IMR-90 (cell line): ENCODE measurements around the gene TMED3. TPM values are rescaled to one million over a fixed set of nuclear protein-coding genes. Genes with fewer than 3 reads are reported as not detected.

Experiments used
- ATAC-seq: fragments of 200-7000 bp; cut with Tn5 transposase; 2 replicates; pipeline ENCODE4 v1.9.1; 2020; ENCODE audit warnings: low read depth, mild to moderate bottlenecking, moderate library complexity
- BruUV-seq: library from RNA; stranded (reverse); fragments of 400-500 nt; replicated peaks from 2 replicates; lab custom pipeline; 2021; lab: Mats Ljungman, UMichigan
- CTCF ChIA-PET: fragments of 300-600 bp; formaldehyde crosslinking; extraction: SDS; loops from one replicate; lab custom pipeline; 2021; ENCODE audit warnings: antibody characterized with exemption; lab: Yijun Ruan, JAX
- POLR2A ChIA-PET: fragments of 300-600 bp; sonication (Branson Sonifier 250); formaldehyde crosslinking; loops from one replicate; lab custom pipeline; 2022; ENCODE audit warnings: antibody characterized with exemption; ENCODE audit not compliant: unreplicated experiment; lab: Charles Lee
- DNase-seq: peaks from one replicate; pipeline ENCODE4 v3.0.0; 2013
- H2AFZ ChIP-seq: replicated peaks from 2 replicates; pipeline ENCODE3; 2013; ENCODE audit warnings: low read length, mild to moderate bottlenecking; ENCODE audit not compliant: poor library complexity
- H2AK5ac ChIP-seq: 2 replicates; pipeline ENCODE4 v1.6.1; 2013; ENCODE audit warnings: low read depth, low read length, inconsistent platforms
- H2AK9ac ChIP-seq: replicated peaks from 2 replicates; pipeline ENCODE3; 2013; ENCODE audit warnings: mild to moderate bottlenecking, low read depth, low read length, moderate library complexity; ENCODE audit not compliant: poor library complexity
- H2BK120ac ChIP-seq: 2 replicates; pipeline ENCODE4 v1.6.1; 2013; ENCODE audit warnings: low read depth, low read length, inconsistent platforms
- H2BK15ac ChIP-seq: 3 replicates; pipeline ENCODE4 v1.6.1; 2013; ENCODE audit warnings: low read depth, low read length, inconsistent platforms
- H2BK20ac ChIP-seq: 2 replicates; pipeline ENCODE4 v1.6.1; 2013; ENCODE audit warnings: low read depth, mild to moderate bottlenecking, inconsistent platforms, low read length, moderate library complexity
- H2BK5ac ChIP-seq: 2 replicates; pipeline ENCODE4 v1.6.1; 2013; ENCODE audit warnings: mild to moderate bottlenecking, low read depth, low read length, inconsistent platforms; ENCODE audit not compliant: poor library complexity, severe bottlenecking
- H3K14ac ChIP-seq: replicated peaks from 2 replicates; pipeline ENCODE4 v1.6.1; 2013; ENCODE audit warnings: low read depth, low read length, inconsistent platforms
- H3K18ac ChIP-seq: 2 replicates; pipeline ENCODE4 v1.6.1; 2013; ENCODE audit warnings: low read depth, low read length, control low read depth
- H3K23ac ChIP-seq: 2 replicates; pipeline ENCODE4 v1.6.1; 2013; ENCODE audit warnings: low read depth, low read length, inconsistent platforms
- H3K27ac ChIP-seq: 2 replicates; pipeline ENCODE4 v1.5.1; 2013; ENCODE audit warnings: mild to moderate bottlenecking, control low read depth, low read length; ENCODE audit not compliant: insufficient read depth
- H3K27me3 ChIP-seq: 2 replicates; pipeline ENCODE4 v1.6.1; 2013; ENCODE audit warnings: low read length; ENCODE audit not compliant: control insufficient read depth, insufficient read depth
- H3K36me3 ChIP-seq: 2 replicates; pipeline ENCODE4 v1.6.1; 2013; ENCODE audit warnings: low read length, mixed read lengths; ENCODE audit not compliant: control insufficient read depth, insufficient read depth
- H3K4ac ChIP-seq: 2 replicates; pipeline ENCODE4 v1.6.1; 2013; ENCODE audit warnings: low read depth, low read length, inconsistent platforms
- H3K4me1 ChIP-seq: 2 replicates; pipeline ENCODE4 v1.6.1; 2013; ENCODE audit warnings: low read length, mixed read lengths; ENCODE audit not compliant: control insufficient read depth, insufficient read depth
- H3K4me2 ChIP-seq: 2 replicates; pipeline ENCODE4 v1.6.1; 2013; ENCODE audit warnings: low read depth, mild to moderate bottlenecking, control low read depth, low read length, moderate library complexity
- H3K4me3 ChIP-seq: 2 replicates; pipeline ENCODE4 v1.5.1; 2013; ENCODE audit warnings: low read depth, mild to moderate bottlenecking, control low read depth, low read length, moderate library complexity; ENCODE audit not compliant: insufficient read depth
- H3K56ac ChIP-seq: 2 replicates; pipeline ENCODE4 v1.6.1; 2013; ENCODE audit warnings: low read length, inconsistent platforms; ENCODE audit not compliant: insufficient read depth; ENCODE audit errors: extremely low read depth
- H3K79me1 ChIP-seq, 2 experiments: 2 replicates each; pipeline ENCODE4 v1.6.1; 2013; ENCODE audit warnings: low read length in 2 of 2, inconsistent platforms in 1 of 2, low read depth in 1 of 2
- H3K9ac ChIP-seq: 2 replicates; pipeline ENCODE4 v1.6.1; 2013; ENCODE audit warnings: low read depth, low read length, control low read depth
- H3K9me1 ChIP-seq: 2 replicates; pipeline ENCODE4 v1.6.1; 2013; ENCODE audit warnings: low read length, inconsistent platforms; ENCODE audit not compliant: insufficient read depth
- H3K9me3 ChIP-seq: 2 replicates; pipeline ENCODE4 v1.6.1; 2013; ENCODE audit warnings: low read length; ENCODE audit not compliant: control insufficient read depth, insufficient read depth
- H4K20me1 ChIP-seq: 2 replicates; pipeline ENCODE4 v1.6.1; 2013; ENCODE audit warnings: low read length, inconsistent platforms; ENCODE audit not compliant: insufficient read depth
- H4K5ac ChIP-seq: 2 replicates; pipeline ENCODE4 v1.6.1; 2013; ENCODE audit warnings: mild to moderate bottlenecking, low read depth, low read length, control low read depth
- H4K8ac ChIP-seq, 2 experiments: 2 replicates each; pipeline ENCODE4 v1.6.1; 2013; ENCODE audit warnings: low read depth in 2 of 2, low read length in 2 of 2, control low read depth in 1 of 2, inconsistent platforms in 1 of 2
- H4K91ac ChIP-seq: 2 replicates; pipeline ENCODE4 v1.6.1; 2013; ENCODE audit warnings: low read depth, low read length, inconsistent platforms; ENCODE audit not compliant: insufficient read depth
- BHLHE40 ChIP-seq: fragments of 150-350 bp; IDR thresholded peaks from 2 replicates; pipeline ENCODE4 v1.6.1; 2016; ENCODE audit warnings: mild to moderate bottlenecking, low read depth, low read length
- ELK1 ChIP-seq: fragments of 150-350 bp; IDR thresholded peaks from 2 replicates; pipeline ENCODE4 v1.6.1; 2016; ENCODE audit warnings: low read depth, mild to moderate bottlenecking, low read length, moderate library complexity, borderline replicate concordance
- MAFK ChIP-seq: IDR thresholded peaks from 2 replicates; pipeline ENCODE4 v1.6.1; 2012; ENCODE audit warnings: low read depth, low read length, improper control_type of control experiment
- MAZ ChIP-seq: IDR thresholded peaks from 2 replicates; pipeline ENCODE4 v1.6.1; 2012; ENCODE audit warnings: low read depth, mild to moderate bottlenecking, low read length, improper control_type of control experiment, moderate library complexity, borderline replicate concordance
- MXI1 ChIP-seq: IDR thresholded peaks from 2 replicates; pipeline ENCODE4 v1.6.1; 2012; ENCODE audit warnings: low read depth, mild to moderate bottlenecking, low read length, moderate library complexity, borderline replicate concordance
- NFE2L2 ChIP-seq: fragments of 150-350 bp; IDR thresholded peaks from 2 replicates; pipeline ENCODE4 v1.6.1; 2016; ENCODE audit warnings: low read depth, mild to moderate bottlenecking, low read length
- POLR2A ChIP-seq: IDR thresholded peaks from 2 replicates; pipeline ENCODE4 v1.6.1; 2012; ENCODE audit warnings: mild to moderate bottlenecking, low read depth, low read length
- RAD21 ChIP-seq: IDR thresholded peaks from 2 replicates; pipeline ENCODE4 v1.6.1; 2012; ENCODE audit warnings: low read length, improper control_type of control experiment
- RCOR1 ChIP-seq: IDR thresholded peaks from 2 replicates; pipeline ENCODE4 v1.6.1; 2012; ENCODE audit warnings: mild to moderate bottlenecking, low read length, improper control_type of control experiment; ENCODE audit not compliant: insufficient replicate concordance
- RFX5 ChIP-seq: IDR thresholded peaks from 2 replicates; pipeline ENCODE4 v1.8.0; 2012; ENCODE audit warnings: low read depth, mild to moderate bottlenecking, low read length, moderate library complexity
- SMC3 ChIP-seq: fragments of 150-350 bp; IDR thresholded peaks from 2 replicates; pipeline ENCODE4 v1.6.1; 2016; ENCODE audit warnings: low read depth, mild to moderate bottlenecking, antibody characterized with exemption, low read length, moderate library complexity
- USF2 ChIP-seq: fragments of 150-350 bp; IDR thresholded peaks from 2 replicates; pipeline ENCODE4 v1.6.1; 2017; ENCODE audit warnings: mild to moderate bottlenecking, antibody characterized with exemption, low read length, low read depth
- WGBS, 2 experiments: methylation state at CpG; one replicate each; pipeline versions ENCODE4 v1.1.5 to v1.1.7; 2013; ENCODE audit warnings: missing lambda C conversion rate in 2 of 2; ENCODE audit not compliant: insufficient read length in 1 of 2; ENCODE audit errors: extremely low coverage in 2 of 2; 5-methylcytosine and 5-hydroxymethylcytosine counted together
- dilution Hi-C: fragments of 300-500 bp; cut with HindIII; formaldehyde crosslinking; loops from one replicate; pipeline ENCODE4 v1.14.3; 2018; ENCODE audit warnings: low sequenced_read_pairs; ENCODE audit not compliant: unreplicated experiment
- in situ Hi-C: fragments of 300-500 bp; cut with MboI; formaldehyde crosslinking; loops from 3 replicates; pipeline ENCODE4 v1.14.3; 2019; ENCODE audit warnings: low sequenced_read_pairs, inconsistent platforms, mixed read lengths
- intact Hi-C: fragments of 100-400 bp; cut with micrococcal nuclease; formaldehyde crosslinking; loops from 2 replicates; pipeline ENCODE4 v1.10.0; 2022
- polyA plus RNA-seq, 3 experiments: library from polyadenylated mRNA; depleted of rRNA; stranded (reverse); fragments of >200 nt; gene quantifications; 2 replicates each; pipeline ENCODE4 v1.2.3, GENCODE V29; 2012; ENCODE audit warnings: low replicate concordance in 1 of 3
- total RNA-seq: library from RNA; depleted of rRNA; stranded (reverse); fragments of >200 nt; gene quantifications from 2 replicates; pipeline ENCODE4 v1.2.3, GENCODE V29; 2012
- TF ChIP-seq, protein P1 (sequence below): conservative IDR thresholded peaks from 2 replicates; pipeline ENCODE4 v1.5.1; 2012; ENCODE audit warnings: mild to moderate bottlenecking, low read depth, low read length, improper control_type of control experiment

The TMED3 gene
- total and polyA plus RNA-seq, 2 of the 4 experiments (the other 2 are of a cell fraction), result 170 to 237 TPM

DNA sequence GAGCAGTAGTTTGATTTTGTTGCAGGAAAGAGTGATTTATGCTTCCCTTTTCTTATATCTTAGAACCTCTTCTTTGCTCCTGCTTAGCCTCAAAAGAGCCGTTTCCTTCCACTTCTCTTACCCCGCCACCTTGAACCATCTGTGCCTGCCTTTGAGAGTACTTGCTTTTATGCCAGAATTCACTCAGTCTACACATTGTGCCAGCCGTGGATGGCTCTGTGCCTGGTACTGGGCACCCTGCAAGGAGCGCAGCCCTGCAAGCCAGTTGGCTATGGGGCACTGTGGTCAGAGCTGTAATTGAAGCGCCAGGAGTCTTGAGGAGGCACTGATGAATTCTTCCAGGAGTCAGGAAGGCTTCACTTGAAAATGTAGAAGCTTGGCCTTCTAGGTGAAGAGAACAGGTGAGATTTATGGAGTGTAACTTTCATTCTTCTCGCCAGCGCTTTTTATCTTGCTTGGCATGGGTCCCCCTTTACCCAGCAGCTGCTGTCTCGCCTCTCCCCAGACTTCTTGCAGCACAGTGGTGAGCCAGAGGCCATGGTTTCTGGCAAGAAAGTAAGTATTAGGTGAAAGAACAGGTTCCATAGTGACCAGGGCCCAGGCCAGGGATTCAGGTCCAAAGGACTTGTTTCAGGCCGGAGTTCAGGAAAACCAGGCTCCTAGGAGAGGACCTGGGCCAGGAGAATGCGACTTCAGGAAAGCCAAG lies 4.9 kb downstream of the TMED3 start:
- H2AFZ ChIP-seq, result no peak overlapping the region

More for the DNA sequence above, 4.9 kb downstream of the TMED3 start:
- intact Hi-C loops (no loop called here), in situ Hi-C loops (no loop called here), dilution Hi-C loops (no loop called here)
- H2AK9ac ChIP-seq, result no peak overlapping the region
- H3K23ac ChIP-seq, result no peak overlapping the region
- H3K9me3 ChIP-seq, result no peaks in the 10 kb centered on the region
- ATAC-seq, result no peak
- H2AK5ac ChIP-seq, result no peak overlapping the region
- H3K27ac ChIP-seq, result no peak overlapping the region
- H2BK15ac ChIP-seq, result no peak overlapping the region
- no TSS peak for BruUV-seq
- no peak overlapping the region for H2BK5ac ChIP-seq
- no peak overlapping the region for H4K5ac ChIP-seq
- peaks cover 42 to 81% of the 10 kb centered on the region in 2 experiments for H3K79me1 ChIP-seq
- no peak overlapping the region for H3K18ac ChIP-seq
- H3K4me2 ChIP-seq, result no peak overlapping the region
- no peak overlapping the region for H2BK120ac ChIP-seq
- H3K14ac ChIP-seq, result no peak overlapping the region
- no peak overlapping the region for H4K8ac ChIP-seq
- TF ChIP-seq SMC3 (no peak), NFE2L2 (no peak), BHLHE40 (no peak), RCOR1 (no peak), RFX5 (no peak), RAD21 (no peak), ELK1 (no peak), MAFK (no peak), POLR2A (no peak), MAZ (no peak), MXI1 (no peak), USF2 (no peak)
- TF ChIP-seq, protein P1, sequence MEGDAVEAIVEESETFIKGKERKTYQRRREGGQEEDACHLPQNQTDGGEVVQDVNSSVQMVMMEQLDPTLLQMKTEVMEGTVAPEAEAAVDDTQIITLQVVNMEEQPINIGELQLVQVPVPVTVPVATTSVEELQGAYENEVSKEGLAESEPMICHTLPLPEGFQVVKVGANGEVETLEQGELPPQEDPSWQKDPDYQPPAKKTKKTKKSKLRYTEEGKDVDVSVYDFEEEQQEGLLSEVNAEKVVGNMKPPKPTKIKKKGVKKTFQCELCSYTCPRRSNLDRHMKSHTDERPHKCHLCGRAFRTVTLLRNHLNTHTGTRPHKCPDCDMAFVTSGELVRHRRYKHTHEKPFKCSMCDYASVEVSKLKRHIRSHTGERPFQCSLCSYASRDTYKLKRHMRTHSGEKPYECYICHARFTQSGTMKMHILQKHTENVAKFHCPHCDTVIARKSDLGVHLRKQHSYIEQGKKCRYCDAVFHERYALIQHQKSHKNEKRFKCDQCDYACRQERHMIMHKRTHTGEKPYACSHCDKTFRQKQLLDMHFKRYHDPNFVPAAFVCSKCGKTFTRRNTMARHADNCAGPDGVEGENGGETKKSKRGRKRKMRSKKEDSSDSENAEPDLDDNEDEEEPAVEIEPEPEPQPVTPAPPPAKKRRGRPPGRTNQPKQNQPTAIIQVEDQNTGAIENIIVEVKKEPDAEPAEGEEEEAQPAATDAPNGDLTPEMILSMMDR, result no peak
- H3K9ac ChIP-seq, result no peak overlapping the region
- H3K4ac ChIP-seq, result no peak overlapping the region
- peaks cover 58% of the 10 kb centered on the region for H3K36me3 ChIP-seq
- peaks cover 20% of the 10 kb centered on the region for H4K20me1 ChIP-seq
- H4K91ac ChIP-seq, result no peak overlapping the region
- H3K4me3 ChIP-seq, result no peak overlapping the region
- H3K27me3 ChIP-seq, result no peaks in the 10 kb centered on the region
- CTCF ChIA-PET, result no interaction called here
- H2BK20ac ChIP-seq, result no peak overlapping the region
- peaks cover 6% of the 10 kb centered on the region; the same call in 1 of the 2 replicates for H3K4me1 ChIP-seq
- peaks cover 19% of the 10 kb centered on the region for H3K9me1 ChIP-seq
- DNase-seq, result no peak
- no peak overlapping the region for H3K56ac ChIP-seq
- 92% methylated on average over 2 of the region's 10 CpGs; no CpG with 5 or more reads in 1 of the 2 experiments for WGBS, 2 experiments
- POLR2A ChIA-PET, result no interaction called here
